ENCODE data around the gene C1QTNF8. TPM values are rescaled to one million over a fixed set of nuclear protein-coding genes. Genes with fewer than 3 reads are reported as not detected.

The C1QTNF8 gene
- total RNA-seq, 4 donors from 2014 or later = not detected

DNA sequence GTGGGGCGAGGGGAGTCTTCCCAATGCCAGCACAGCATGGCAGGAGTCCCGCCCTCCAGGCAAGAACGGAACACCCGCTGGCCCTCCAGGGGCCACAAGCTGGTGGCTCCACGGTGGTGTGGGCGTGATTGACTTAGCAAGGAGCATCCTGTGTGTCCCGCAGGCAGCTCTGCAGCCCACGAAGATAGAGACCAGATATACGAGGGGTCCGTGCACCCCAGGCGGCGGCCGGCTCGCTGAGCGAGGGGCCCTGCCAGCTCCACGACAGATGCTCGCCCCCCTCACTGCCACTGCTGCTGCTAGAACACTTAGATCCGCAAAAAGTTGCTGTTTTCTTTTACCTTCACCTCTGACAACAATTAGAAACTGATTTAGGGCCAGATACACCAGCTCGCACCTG is 46.9 kb upstream of the C1QTNF8 start:
- H3K27me3 ChIP-seq = peaks cover 0 to 19% (median 0%) of the 10 kb centered on the region in 4 donors
- intact Hi-C loops (cut with DNase I) = no loop called here

DNA sequence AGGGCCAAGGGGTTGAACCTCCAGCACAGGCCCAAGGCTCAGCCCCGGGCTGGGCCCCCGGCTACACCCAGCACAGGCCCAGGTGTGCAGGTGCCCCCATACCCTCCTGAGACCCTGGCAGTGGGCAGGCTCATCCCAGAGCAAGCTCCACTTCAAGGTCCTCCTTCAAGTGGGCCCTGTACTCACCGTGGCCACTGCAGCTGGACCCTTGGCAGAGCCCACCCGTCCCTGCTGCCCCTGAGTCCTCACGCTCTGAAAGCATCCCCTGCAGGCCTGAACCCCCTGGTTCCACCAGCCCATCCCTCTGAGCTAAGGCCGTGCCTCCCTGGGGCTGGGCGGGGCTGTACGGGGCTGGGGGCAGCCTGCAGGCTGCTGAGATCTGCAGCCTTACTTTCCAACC is 45.7 kb upstream of the C1QTNF8 start:
- TF ChIP-seq EP300 (IDR thresholded peaks at IDR 0.05) (no peak), POLR2A (IDR thresholded peaks at IDR 0.05; ENCODE audit: low read depth) (no peak), POLR2AphosphoS5 (IDR thresholded peaks at IDR 0.05) (no peak)
- TF ChIP-seq, protein P1, sequence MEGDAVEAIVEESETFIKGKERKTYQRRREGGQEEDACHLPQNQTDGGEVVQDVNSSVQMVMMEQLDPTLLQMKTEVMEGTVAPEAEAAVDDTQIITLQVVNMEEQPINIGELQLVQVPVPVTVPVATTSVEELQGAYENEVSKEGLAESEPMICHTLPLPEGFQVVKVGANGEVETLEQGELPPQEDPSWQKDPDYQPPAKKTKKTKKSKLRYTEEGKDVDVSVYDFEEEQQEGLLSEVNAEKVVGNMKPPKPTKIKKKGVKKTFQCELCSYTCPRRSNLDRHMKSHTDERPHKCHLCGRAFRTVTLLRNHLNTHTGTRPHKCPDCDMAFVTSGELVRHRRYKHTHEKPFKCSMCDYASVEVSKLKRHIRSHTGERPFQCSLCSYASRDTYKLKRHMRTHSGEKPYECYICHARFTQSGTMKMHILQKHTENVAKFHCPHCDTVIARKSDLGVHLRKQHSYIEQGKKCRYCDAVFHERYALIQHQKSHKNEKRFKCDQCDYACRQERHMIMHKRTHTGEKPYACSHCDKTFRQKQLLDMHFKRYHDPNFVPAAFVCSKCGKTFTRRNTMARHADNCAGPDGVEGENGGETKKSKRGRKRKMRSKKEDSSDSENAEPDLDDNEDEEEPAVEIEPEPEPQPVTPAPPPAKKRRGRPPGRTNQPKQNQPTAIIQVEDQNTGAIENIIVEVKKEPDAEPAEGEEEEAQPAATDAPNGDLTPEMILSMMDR (IDR thresholded peaks at IDR 0.05) = no peak
- Histone ChIP-seq H3K4me3 (no peak overlapping the region), H3K27me3 (peaks cover 0 to 19% (median 0%) of the 10 kb centered on the region in 4 donors), H3K9me3 (no peaks in the 10 kb centered on the region), H3K36me3 (no peaks in the 10 kb centered on the region), H3K27ac (replicated peaks in 1 of 4) (no peak overlapping the region), H3K4me1 (no peaks in the 10 kb centered on the region)
- intact Hi-C loops (cut with DNase I) = no loop called here
- 78% methylated on average over 6 of the region's 8 CpGs for WGBS
- no peak for DNase-seq (ENCODE audit: extremely low spot score)

More for the DNA sequence above, 46.9 kb upstream of the C1QTNF8 start:
- no peaks in the 10 kb centered on the region for H3K4me1 ChIP-seq
- H3K36me3 ChIP-seq = no peaks in the 10 kb centered on the region
- no peak overlapping the region for H3K27ac ChIP-seq (replicated peaks in 1 of 4)
- WGBS = 82% methylated on average over 8 of the region's 19 CpGs
- TF ChIP-seq POLR2AphosphoS5 (IDR thresholded peaks at IDR 0.05) (no peak), EP300 (IDR thresholded peaks at IDR 0.05) (no peak), POLR2A (IDR thresholded peaks at IDR 0.05; ENCODE audit: low read depth) (no peak)
- TF ChIP-seq, protein P1 (IDR thresholded peaks at IDR 0.05) = no peak
- no peaks in the 10 kb centered on the region for H3K9me3 ChIP-seq
- no peak overlapping the region for H3K4me3 ChIP-seq
- no peak for DNase-seq (ENCODE audit: extremely low spot score)

DNA sequence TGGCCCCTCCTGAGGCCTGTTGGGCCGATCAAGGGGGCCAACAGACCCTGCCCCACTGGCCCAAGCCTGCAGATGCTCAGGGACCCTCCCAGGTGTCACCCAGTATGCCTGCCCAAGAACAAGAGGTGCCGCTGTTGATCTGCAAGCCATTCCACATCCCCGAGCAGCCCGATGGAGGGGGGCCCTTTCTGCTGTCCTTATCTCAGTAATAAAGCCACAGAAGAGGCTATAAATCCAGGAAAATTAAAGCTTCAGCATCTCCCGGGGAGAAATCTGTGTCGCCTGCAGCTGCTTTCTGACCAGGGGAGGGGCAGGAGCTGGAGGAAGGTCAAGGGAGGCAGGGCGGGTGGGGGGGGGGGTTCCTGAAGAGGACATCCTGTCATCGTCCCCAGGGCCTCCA is 45.1 kb upstream of the C1QTNF8 start:
- no peaks in the 10 kb centered on the region for H3K36me3 ChIP-seq
- no peak for DNase-seq (ENCODE audit: extremely low spot score)
- H3K9me3 ChIP-seq = no peaks in the 10 kb centered on the region
- intact Hi-C loops (cut with DNase I) = no loop called here
- peaks cover 0 to 19% (median 0%) of the 10 kb centered on the region in 4 donors for H3K27me3 ChIP-seq
- WGBS = 71% methylated on average over 4 of the region's 8 CpGs
- H3K4me1 ChIP-seq = no peaks in the 10 kb centered on the region
- H3K27ac ChIP-seq (replicated peaks in 1 of 4) = no peak overlapping the region
- TF ChIP-seq POLR2AphosphoS5 (IDR thresholded peaks at IDR 0.05) = no peak
- TF ChIP-seq, protein P1 (IDR thresholded peaks at IDR 0.05) = no peak
- no peak for TF ChIP-seq EP300 (IDR thresholded peaks at IDR 0.05)
- no peak for TF ChIP-seq POLR2A (IDR thresholded peaks at IDR 0.05; ENCODE audit: low read depth)
- no peak overlapping the region for H3K4me3 ChIP-seq

DNA sequence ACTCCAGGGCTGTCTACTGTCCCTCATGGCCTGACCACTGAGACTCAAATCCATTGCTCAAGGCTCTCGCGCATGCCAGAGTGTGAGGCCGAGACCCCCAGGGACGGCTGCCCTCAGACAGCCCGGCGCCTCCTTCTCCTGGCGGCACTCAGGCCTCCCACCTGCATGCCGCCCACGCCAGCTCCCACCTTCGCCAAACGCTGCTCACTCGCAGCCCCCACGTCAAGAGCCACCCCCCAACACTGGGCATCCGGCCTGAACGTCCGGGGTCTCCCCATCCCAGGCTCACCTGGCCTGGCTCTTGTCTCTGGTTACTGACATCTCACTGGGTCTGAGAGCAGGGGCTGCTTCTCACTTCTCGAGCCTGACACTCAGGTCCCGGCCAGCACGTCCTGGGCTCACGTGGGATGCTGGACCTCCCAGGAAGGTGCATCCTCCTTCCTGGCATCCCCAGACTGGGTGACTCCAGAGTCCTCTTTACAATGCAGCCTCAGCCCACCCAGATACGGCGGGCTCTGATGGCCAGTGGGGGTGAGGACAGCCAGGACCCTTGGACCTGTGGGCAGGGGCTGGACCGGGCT is 44.6 kb upstream of the C1QTNF8 start:
- TF ChIP-seq EP300 (IDR thresholded peaks at IDR 0.05) = no peak
- TF ChIP-seq, protein P1 (IDR thresholded peaks at IDR 0.05) = no peak
- no peak for TF ChIP-seq POLR2AphosphoS5 (IDR thresholded peaks at IDR 0.05)
- no peak for TF ChIP-seq POLR2A (IDR thresholded peaks at IDR 0.05; ENCODE audit: low read depth)
- intact Hi-C loops (cut with DNase I) = no loop called here
- no peak for DNase-seq (ENCODE audit: extremely low spot score)

DNA sequence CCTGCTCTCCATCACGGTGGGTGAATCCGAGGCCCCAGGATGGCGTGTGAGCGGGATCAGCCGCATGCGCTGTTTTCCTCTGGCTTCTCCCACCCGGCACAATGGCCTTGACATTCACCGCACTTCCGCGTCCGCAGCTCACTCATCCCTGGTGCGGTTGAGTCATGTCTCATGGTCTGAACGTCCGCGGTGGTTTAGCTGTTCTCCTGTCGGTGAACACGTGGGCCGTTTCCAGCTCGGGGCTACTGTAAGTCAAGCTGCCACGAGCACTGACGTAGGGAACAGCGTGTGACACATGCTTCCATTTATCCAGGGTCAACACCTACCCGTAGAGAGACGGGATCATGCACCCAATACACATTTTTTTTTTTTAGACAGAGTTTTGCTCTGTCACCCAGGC is 41.6 kb upstream of the C1QTNF8 start:
- H3K4me1 ChIP-seq = no peaks in the 10 kb centered on the region
- no peak overlapping the region for H3K27ac ChIP-seq (replicated peaks in 1 of 4)
- TF ChIP-seq POLR2A (IDR thresholded peaks at IDR 0.05; ENCODE audit: low read depth) = no peak
- no peak for TF ChIP-seq EP300 (IDR thresholded peaks at IDR 0.05)
- TF ChIP-seq, protein P1 (IDR thresholded peaks at IDR 0.05) = no peak
- TF ChIP-seq POLR2AphosphoS5 (IDR thresholded peaks at IDR 0.05) = no peak
- no peak overlapping the region for H3K4me3 ChIP-seq
- intact Hi-C loops (cut with DNase I) = no loop called here
- 85% methylated on average over 24 of the region's 24 CpGs for WGBS
- H3K36me3 ChIP-seq = no peaks in the 10 kb centered on the region
- DNase-seq (ENCODE audit: extremely low spot score) = no peak
- H3K27me3 ChIP-seq = peaks cover 0 to 19% (median 0%) of the 10 kb centered on the region in 4 donors
- H3K9me3 ChIP-seq = no peaks in the 10 kb centered on the region

More for the DNA sequence above, 44.6 kb upstream of the C1QTNF8 start:
- peaks cover 0 to 19% (median 0%) of the 10 kb centered on the region in 4 donors for H3K27me3 ChIP-seq
- no peaks in the 10 kb centered on the region for H3K9me3 ChIP-seq
- H3K36me3 ChIP-seq = no peaks in the 10 kb centered on the region
- no peaks in the 10 kb centered on the region for H3K4me1 ChIP-seq
- no peak overlapping the region for H3K4me3 ChIP-seq
- no peak overlapping the region for H3K27ac ChIP-seq (replicated peaks in 1 of 4)
- 83% methylated on average over 23 of the region's 23 CpGs for WGBS

Measured in esophagus muscularis mucosa (tissue), 4 donors.